GM12874 (cell line): ENCODE measurements around the gene CGB5.
A peak's percentile ranks its signal among the peaks of the same experiment; 100 is the strongest.
"Not testable (repeated sequence)": the region's sequence is repeated elsewhere in the genome, so short reads cannot be mapped to it uniquely, and the experiment has no call there.

Source experiments
- TF ChIP-seq, protein P1 (sequence below): IDR thresholded peaks from 2 replicates; pipeline ENCODE4 v1.5.1; 2011; ENCODE audit warnings: low read depth, mild to moderate bottlenecking, control low read depth, low read length, moderate library complexity; ENCODE audit not compliant: insufficient read depth

CGB5 gene

DNA sequence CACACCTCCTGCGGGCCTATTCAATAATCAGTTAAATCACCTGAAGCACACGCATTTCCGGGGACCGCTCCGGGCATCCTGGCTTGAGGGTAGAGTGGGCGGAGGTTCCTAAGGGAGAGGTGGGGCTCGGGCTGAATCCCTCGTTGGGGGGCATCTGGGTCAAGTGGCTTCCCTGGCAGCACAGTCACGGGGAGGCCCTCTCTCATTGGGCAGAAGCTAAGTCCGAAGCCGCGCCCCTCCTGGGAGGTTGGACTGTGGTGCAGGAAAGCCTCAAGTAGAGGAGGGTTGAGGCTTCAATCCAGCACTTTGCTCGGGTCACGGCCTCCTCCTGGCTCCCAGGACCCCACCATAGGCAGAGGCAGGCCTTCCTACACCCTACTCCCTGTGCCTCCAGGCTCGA, at the start of gene CGB5:
CGB5 (plus strand) TSS at position 301 of the 400 bp plus-strand sequence. CDS start 362 bp downstream, outside the sequence.
- TF ChIP-seq, protein P1, sequence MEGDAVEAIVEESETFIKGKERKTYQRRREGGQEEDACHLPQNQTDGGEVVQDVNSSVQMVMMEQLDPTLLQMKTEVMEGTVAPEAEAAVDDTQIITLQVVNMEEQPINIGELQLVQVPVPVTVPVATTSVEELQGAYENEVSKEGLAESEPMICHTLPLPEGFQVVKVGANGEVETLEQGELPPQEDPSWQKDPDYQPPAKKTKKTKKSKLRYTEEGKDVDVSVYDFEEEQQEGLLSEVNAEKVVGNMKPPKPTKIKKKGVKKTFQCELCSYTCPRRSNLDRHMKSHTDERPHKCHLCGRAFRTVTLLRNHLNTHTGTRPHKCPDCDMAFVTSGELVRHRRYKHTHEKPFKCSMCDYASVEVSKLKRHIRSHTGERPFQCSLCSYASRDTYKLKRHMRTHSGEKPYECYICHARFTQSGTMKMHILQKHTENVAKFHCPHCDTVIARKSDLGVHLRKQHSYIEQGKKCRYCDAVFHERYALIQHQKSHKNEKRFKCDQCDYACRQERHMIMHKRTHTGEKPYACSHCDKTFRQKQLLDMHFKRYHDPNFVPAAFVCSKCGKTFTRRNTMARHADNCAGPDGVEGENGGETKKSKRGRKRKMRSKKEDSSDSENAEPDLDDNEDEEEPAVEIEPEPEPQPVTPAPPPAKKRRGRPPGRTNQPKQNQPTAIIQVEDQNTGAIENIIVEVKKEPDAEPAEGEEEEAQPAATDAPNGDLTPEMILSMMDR = not testable (repeated sequence)

DNA sequence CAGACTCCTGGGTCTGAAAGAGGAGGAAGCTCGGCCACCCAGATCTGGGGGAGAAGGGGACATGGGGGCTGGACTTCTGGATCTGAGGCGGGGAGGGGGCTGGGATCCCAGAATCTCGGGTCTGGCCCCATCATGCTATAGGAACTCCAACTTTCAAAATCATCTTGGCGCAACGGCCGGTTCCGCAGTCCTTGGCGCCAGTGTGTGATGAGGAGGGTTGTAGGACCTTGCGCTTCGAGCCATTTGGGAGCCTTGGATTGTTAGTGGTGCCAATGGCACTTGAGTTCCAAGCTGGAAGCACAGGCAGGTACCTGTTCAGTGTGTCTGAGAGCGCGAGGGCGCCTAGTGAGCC, 49.6 kb upstream of the CGB5 start:
- TF ChIP-seq, protein P1 = no peak

DNA sequence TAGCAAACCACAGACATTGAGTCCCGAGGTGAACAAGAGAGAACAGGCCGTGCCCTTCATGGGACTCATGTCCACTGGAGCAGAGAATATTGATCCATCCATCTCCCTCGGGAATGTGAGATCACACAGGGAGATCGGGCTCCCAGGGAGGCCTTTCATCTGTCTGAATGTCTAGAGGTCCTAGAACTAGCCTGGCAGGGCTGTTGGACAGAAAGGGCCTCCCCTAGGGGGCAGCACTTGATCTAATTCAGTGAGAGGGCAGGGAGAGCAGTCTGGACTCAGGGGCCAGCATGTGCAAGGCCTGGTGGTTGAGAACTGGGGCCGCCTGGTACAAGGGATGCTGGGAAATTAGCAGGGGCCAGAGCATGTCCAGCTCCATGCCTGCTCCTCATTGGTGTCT, 45.7 kb upstream of the CGB5 start:
- TF ChIP-seq, protein P1 = peak; percentile 66

DNA sequence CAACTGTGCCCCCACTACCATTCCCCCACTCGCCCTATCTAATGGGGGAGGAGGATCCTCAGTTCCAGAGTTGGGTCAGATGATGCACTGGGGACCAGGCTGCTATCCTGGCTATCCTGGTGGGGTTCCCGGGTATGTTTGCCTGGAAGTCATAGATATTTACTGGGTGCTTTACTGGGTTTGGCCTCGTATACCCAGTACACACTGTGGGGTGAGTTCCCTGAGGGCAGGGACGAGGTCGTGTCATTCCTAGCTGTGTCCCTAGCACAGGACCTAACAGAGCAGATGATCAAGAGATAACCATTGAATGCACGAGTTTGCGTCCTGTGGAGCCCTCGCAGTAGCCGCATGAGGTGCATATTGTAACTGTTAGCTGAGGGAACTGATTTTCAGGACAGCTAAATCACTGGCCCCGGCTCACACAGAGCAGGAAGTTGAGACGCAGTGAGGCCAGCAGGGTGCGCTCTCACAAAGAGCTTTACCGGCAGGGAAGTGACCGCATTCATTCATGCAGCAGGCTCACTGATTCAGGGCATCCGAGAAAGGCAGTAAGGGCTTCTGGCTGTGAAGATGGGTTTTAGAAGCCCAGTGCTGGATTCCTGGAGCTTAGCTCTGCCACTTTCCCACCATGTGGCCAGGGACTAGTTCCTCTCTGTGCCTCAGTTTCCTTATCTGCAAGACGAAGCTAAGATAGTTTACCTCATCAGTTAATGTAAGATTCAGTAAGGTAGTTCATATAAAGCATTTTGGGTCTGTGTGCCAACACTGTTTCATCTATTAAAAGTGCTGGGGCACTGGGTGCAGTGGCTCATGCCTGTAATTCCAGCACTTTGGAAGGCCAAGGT, 43.9 kb upstream of the CGB5 start:
- TF ChIP-seq, protein P1 = peak; percentile 82

DNA sequence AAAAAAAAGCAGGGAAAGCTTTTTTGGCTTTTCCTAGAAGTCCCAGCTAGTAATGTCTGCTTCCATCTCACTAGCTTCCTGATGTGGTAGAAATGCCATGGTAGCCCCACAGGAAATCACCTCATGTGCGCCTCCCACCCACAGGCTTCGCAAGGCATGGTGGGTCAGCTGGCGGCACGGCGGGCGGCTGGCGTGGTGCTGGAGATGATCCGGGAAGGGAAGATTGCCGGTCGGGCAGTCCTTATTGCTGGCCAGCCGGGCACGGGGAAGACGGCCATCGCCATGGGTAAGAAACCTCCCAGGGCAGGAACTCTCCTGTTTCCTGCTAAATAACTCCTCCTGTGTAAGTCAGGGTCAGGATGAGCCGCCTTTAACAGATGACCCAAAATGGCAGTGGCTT, 39.5 kb upstream of the CGB5 start:
- TF ChIP-seq, protein P1 = no peak

DNA sequence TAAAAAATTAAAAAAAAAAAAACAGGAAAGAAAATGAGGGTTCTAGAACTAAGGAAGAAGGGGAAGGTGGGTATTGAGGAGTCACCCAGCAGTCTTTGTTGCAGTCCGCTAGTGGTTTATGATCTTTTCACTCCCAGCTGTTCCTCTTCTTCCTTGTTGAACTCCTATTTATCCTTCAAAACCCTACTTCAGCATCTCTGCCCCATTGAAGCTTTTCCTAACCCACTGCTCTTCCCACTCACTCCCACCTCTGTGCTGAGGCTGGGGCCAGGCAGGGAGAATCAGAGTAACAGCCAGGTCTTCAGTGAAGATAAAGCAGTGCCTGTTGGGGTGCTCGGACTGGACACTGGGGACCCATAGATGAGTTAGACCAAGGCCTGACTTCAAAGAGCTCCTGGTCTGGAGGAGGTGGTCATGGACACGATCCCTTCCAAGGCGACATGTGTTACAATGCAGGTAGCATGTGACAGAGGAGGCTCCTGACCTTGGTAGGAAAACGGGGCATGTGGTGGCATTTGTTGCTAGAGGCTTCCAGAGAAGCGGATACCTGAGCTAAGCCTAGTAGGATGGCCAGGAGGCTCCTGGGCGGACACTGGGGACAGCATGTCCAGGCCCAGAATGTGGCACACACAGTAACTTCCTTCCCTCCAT, 38.6 kb upstream of the CGB5 start:
- TF ChIP-seq, protein P1 = no peak

DNA sequence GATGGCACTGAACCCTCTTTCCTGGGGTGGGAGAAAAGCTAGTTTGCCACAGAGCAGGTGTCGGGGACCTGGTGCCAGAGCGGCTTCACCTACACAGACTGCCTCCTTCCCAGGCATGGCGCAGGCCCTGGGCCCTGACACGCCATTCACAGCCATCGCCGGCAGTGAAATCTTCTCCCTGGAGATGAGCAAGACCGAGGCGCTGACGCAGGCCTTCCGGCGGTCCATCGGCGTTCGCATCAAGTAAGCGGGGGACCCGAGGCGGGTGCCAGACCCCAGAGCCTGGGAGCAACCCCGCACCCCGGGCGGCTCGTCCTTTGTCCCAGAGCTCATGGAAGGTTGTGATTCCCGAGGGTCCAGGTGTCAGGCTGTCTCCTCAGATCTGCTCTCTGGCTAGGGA, 36.7 kb upstream of the CGB5 start:
- TF ChIP-seq, protein P1 = no peak
